Measurements from ENCODE around the gene FTO. TPM values are rescaled to one million over a fixed set of nuclear protein-coding genes. Genes with fewer than 3 reads are reported as not detected.

The FTO gene
- total RNA-seq, 1 experiment from 2014 or later: 78.3 TPM

- TF ChIP-seq, protein P1, sequence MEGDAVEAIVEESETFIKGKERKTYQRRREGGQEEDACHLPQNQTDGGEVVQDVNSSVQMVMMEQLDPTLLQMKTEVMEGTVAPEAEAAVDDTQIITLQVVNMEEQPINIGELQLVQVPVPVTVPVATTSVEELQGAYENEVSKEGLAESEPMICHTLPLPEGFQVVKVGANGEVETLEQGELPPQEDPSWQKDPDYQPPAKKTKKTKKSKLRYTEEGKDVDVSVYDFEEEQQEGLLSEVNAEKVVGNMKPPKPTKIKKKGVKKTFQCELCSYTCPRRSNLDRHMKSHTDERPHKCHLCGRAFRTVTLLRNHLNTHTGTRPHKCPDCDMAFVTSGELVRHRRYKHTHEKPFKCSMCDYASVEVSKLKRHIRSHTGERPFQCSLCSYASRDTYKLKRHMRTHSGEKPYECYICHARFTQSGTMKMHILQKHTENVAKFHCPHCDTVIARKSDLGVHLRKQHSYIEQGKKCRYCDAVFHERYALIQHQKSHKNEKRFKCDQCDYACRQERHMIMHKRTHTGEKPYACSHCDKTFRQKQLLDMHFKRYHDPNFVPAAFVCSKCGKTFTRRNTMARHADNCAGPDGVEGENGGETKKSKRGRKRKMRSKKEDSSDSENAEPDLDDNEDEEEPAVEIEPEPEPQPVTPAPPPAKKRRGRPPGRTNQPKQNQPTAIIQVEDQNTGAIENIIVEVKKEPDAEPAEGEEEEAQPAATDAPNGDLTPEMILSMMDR (IDR thresholded peaks at IDR 0.05; ENCODE audit: insufficient read depth in 1 of 2, low read depth in 1 of 2, low read length in 1 of 2, severe bottlenecking in 1 of 2, unreplicated experiment in 1 of 2): no peak
- H3K9me3 ChIP-seq: no peaks in the 10 kb centered on the region
- H3K4me3 ChIP-seq (ENCODE audit: low read depth, low read length): no peak overlapping the region
- ChIA-PET CTCF (interaction anchor here (0.6 to 1.0 kb wide), 2 partner anchors 9 to 552 kb away, joined by 3 to 5 read pairs; no protein-coding TSS in a partner anchor), POLR2A (interaction anchor here (0.5 kb wide), 1 partner anchor 269 kb away, joined by 3 read pairs; no protein-coding TSS in a partner anchor)
- no peaks in the 10 kb centered on the region for H3K9me3 Mint-ChIP-seq (ENCODE audit: unreplicated experiment)
- no peaks in the 10 kb centered on the region for H3K27me3 Mint-ChIP-seq (ENCODE audit: insufficient read depth, unreplicated experiment)
- DNase-seq: no peak
- intact Hi-C loops (cut with micrococcal nuclease; ENCODE audit: unreplicated experiment): no loop called here
- H3K27me3 ChIP-seq (replicated peaks; ENCODE audit: control insufficient read depth, insufficient read depth, low read length): no peaks in the 10 kb centered on the region
- no TSS peak for BruUV-seq (replicated peaks)
- no peaks in the 10 kb centered on the region for H3K36me3 Mint-ChIP-seq (ENCODE audit: insufficient read depth, unreplicated experiment)
- no peaks in the 10 kb centered on the region for H3K36me3 ChIP-seq (ENCODE audit: control insufficient read depth, insufficient read depth, low read length)
- no peak overlapping the region for H3K4me3 Mint-ChIP-seq (ENCODE audit: unreplicated experiment)
- H3K4me1 ChIP-seq: peaks cover 6% of the 10 kb centered on the region
- peak overlapping the region; percentile 51 for H3K27ac Mint-ChIP-seq (ENCODE audit: unreplicated experiment)
- H3K4me1 Mint-ChIP-seq (ENCODE audit: low read depth, unreplicated experiment): peaks cover 14% of the 10 kb centered on the region
Observed at GRCh38 chr16:54073356-54073755, 369.4 kb downstream of the FTO start.

DNA sequence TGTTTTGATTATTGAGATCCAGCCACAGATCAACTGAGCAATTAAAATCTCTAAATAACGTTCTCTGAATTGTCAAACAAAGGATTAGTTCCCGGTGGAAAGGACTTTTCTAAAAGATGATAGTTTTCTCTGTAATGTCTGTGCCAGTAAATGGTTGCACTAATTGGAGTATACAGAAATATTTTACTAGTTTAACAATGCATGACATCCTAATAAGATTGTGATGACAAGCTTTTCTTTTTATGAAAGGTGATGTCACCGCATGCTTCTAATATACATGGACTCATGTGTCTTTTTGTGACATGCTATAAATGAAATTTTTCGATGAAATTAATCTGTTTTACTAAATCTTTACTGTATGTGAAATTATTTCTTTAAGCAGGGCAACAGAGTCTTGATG, 371.5 kb downstream of the FTO start:
- Mint-ChIP-seq H3K4me1 (ENCODE audit: low read depth, unreplicated experiment) (peaks cover 13% of the 10 kb centered on the region), H3K4me3 (ENCODE audit: unreplicated experiment) (no peak overlapping the region), H3K9me3 (ENCODE audit: unreplicated experiment) (no peaks in the 10 kb centered on the region), H3K36me3 (ENCODE audit: insufficient read depth, unreplicated experiment) (no peaks in the 10 kb centered on the region), H3K27me3 (ENCODE audit: insufficient read depth, unreplicated experiment) (no peaks in the 10 kb centered on the region), H3K27ac (ENCODE audit: unreplicated experiment) (no peak overlapping the region)
- ChIA-PET POLR2A (no interaction called here), CTCF (no interaction called here)
- DNase-seq: no peak
- intact Hi-C loops (cut with micrococcal nuclease; ENCODE audit: unreplicated experiment): no loop called here
- H3K36me3 ChIP-seq (ENCODE audit: control insufficient read depth, insufficient read depth, low read length): no peaks in the 10 kb centered on the region
- H3K4me1 ChIP-seq: no peaks in the 10 kb centered on the region
- no peaks in the 10 kb centered on the region for H3K27me3 ChIP-seq (replicated peaks; ENCODE audit: control insufficient read depth, insufficient read depth, low read length)
- no peak overlapping the region for H3K4me3 ChIP-seq (ENCODE audit: low read depth, low read length)
- no peaks in the 10 kb centered on the region for H3K9me3 ChIP-seq
- TF ChIP-seq, protein P1 (IDR thresholded peaks at IDR 0.05; ENCODE audit: insufficient read depth in 1 of 2, low read depth in 1 of 2, low read length in 1 of 2, severe bottlenecking in 1 of 2, unreplicated experiment in 1 of 2): no peak
- BruUV-seq (replicated peaks): no TSS peak

DNA sequence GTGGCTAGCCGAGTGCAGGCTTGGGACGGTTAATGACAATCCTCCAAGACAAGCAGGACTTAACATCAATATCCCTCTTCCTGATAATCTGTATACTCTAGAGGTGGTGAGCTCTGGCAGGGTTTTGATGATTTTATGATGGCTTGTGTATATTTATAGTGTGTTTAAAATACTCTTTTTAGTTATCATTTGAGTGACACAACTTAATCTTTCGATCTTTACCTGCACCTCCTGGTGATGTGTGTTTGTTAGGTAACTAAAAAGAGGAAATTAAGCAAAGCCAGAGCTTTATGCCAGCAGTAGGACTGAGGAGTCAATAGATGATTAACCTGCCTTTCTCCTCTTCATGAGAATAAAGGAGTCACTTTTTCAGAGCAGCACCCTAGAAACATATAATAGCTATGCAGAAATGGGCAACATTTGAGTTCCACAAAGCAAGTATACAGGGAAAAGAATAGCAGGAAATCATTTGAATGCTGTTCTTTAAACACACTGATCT, 372.1 kb downstream of the FTO start:
- no peak overlapping the region for H3K4me3 ChIP-seq (ENCODE audit: low read depth, low read length)
- Mint-ChIP-seq H3K9me3 (ENCODE audit: unreplicated experiment) (no peaks in the 10 kb centered on the region), H3K4me1 (ENCODE audit: low read depth, unreplicated experiment) (peaks cover 13% of the 10 kb centered on the region), H3K27ac (ENCODE audit: unreplicated experiment) (no peak overlapping the region), H3K4me3 (ENCODE audit: unreplicated experiment) (no peak overlapping the region), H3K36me3 (ENCODE audit: insufficient read depth, unreplicated experiment) (no peaks in the 10 kb centered on the region), H3K27me3 (ENCODE audit: insufficient read depth, unreplicated experiment) (no peaks in the 10 kb centered on the region)
- H3K36me3 ChIP-seq (ENCODE audit: control insufficient read depth, insufficient read depth, low read length): no peaks in the 10 kb centered on the region
- ChIA-PET POLR2A (no interaction called here), CTCF (no interaction called here)
- no peaks in the 10 kb centered on the region for H3K9me3 ChIP-seq
- no peaks in the 10 kb centered on the region for H3K4me1 ChIP-seq
- no peak for DNase-seq
- intact Hi-C loops (cut with micrococcal nuclease; ENCODE audit: unreplicated experiment): no loop called here
- no peaks in the 10 kb centered on the region for H3K27me3 ChIP-seq (replicated peaks; ENCODE audit: control insufficient read depth, insufficient read depth, low read length)
- BruUV-seq (replicated peaks): no TSS peak
- TF ChIP-seq, protein P1 (IDR thresholded peaks at IDR 0.05; ENCODE audit: insufficient read depth in 1 of 2, low read depth in 1 of 2, low read length in 1 of 2, severe bottlenecking in 1 of 2, unreplicated experiment in 1 of 2): no peak
